Esophagus muscularis mucosa (tissue), 4 donors: ENCODE results near the gene PNMA6E. TPM values are rescaled to one million over a fixed set of nuclear protein-coding genes. Genes with fewer than 3 reads are reported as not detected.

Experiments used
- DNase-seq: peaks from one replicate; pipeline ENCODE4 v3.0.0-alpha.2; 2017; ENCODE audit errors: extremely low spot score
- H3K27ac ChIP-seq, 4 donors: fragments of 200-600 bp; sonication (generic); replicated peaks in 1 of 4; 1 replicate in 3 of 4; 2 replicates in 1 of 4; pipeline ENCODE4 v1.5.1; 2016 to 2019; ENCODE audit warnings: mild to moderate bottlenecking in 1 of 4
- H3K27me3 ChIP-seq, 4 donors: fragments of 200-600 bp; sonication (generic); one replicate each; pipeline versions ENCODE4 v1.5.1 to v1.6.0; 2016 to 2019
- H3K36me3 ChIP-seq, 4 donors: fragments of 200-600 bp; sonication (generic); one replicate each; pipeline ENCODE4 v1.5.1; 2016 to 2019
- H3K4me1 ChIP-seq, 4 donors: fragments of 200-600 bp; sonication (generic); one replicate each; pipeline ENCODE4 v1.5.1; 2016 to 2019
- H3K4me3 ChIP-seq, 4 donors: fragments of 200-600 bp; sonication (generic); 1 replicate in 2 of 4; 2 replicates in 2 of 4; pipeline ENCODE4 v1.5.1; 2016 to 2019; ENCODE audit warnings: mild to moderate bottlenecking in 4 of 4, moderate library complexity in 1 of 4
- H3K9me3 ChIP-seq, 4 donors: fragments of 200-600 bp; sonication (generic); 1 replicate in 3 of 4; 2 replicates in 1 of 4; pipeline ENCODE4 v1.5.1; 2016 to 2019
- EP300 ChIP-seq: sonication (generic); formaldehyde crosslinking; IDR thresholded peaks from one replicate; pipeline ENCODE4 v1.6.1; 2017; ENCODE audit warnings: antibody characterized with exemption
- POLR2A ChIP-seq: fragments of 450-650 bp; IDR thresholded peaks from one replicate; pipeline ENCODE4 v1.6.1; 2017; ENCODE audit warnings: antibody characterized with exemption, moderate library complexity, mild to moderate bottlenecking, low read depth
- POLR2AphosphoS5 ChIP-seq, 2 donors: sonication (generic); formaldehyde crosslinking; IDR thresholded peaks; one replicate each; pipeline ENCODE4 v1.6.1; 2017; ENCODE audit warnings: antibody characterized with exemption in 2 of 2
- WGBS: methylation state at CpG from one replicate; pipeline ENCODE4 v1.1.5; 2018; 5-methylcytosine and 5-hydroxymethylcytosine counted together
- intact Hi-C: fragments of 100-400 bp; cut with DNase I; formaldehyde crosslinking; loops from one replicate; pipeline ENCODE4 v1.15.1; 2023
- total RNA-seq, 4 donors: library from RNA; depleted of rRNA; stranded (reverse); fragments of >200 nt; gene quantifications; one replicate each; pipeline versions ENCODE4 v1.1.0 to v1.2.1, GENCODE V29; 2016
- TF ChIP-seq, protein P1 (sequence below), 3 experiments: fragments of 200-600 bp in 2 of 3; fragments of 450-650 bp in 1 of 3; sonication (generic) in 2 of 3; IDR thresholded peaks; one replicate each; pipeline ENCODE4 v1.5.1; 2017 to 2019; ENCODE audit warnings: antibody characterized with exemption in 3 of 3, mild to moderate bottlenecking in 2 of 3, moderate library complexity in 1 of 3

PNMA6E gene
- total RNA-seq, 4 donors from 2014 or later: not detected

DNA sequence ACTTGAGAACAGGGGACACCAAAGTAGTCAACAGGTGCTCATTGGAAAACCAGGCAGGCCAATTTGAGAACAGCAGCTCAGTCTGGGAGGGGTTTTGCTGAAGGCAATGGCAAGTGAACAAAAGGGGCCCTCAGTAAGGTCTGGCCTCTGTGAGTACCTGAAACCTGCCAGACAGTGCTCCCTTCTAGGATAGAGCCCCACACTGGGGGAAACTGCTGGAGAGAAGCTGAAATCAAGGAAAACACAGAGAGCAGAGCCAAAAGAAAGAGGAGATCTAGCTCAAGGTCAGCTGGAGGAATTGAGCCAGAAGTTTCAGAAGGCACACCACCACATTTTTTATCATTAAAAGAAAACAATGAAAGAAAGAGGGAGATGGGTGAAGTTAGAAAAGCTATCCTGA is 28.2 kb downstream of the PNMA6E start:
- H3K27me3 ChIP-seq: peaks cover 0 to 5% (median 0%) of the 10 kb centered on the region in 4 donors
- no peaks in the 10 kb centered on the region for H3K36me3 ChIP-seq
- H3K9me3 ChIP-seq: peaks cover 0 to 9% (median 0%) of the 10 kb centered on the region in 4 donors
- no peak overlapping the region for H3K27ac ChIP-seq
- no peak for DNase-seq
- no peak overlapping the region for H3K4me3 ChIP-seq
- no peaks in the 10 kb centered on the region for H3K4me1 ChIP-seq
- TF ChIP-seq POLR2AphosphoS5 (IDR thresholded peaks at IDR 0.05): no peak
- TF ChIP-seq, protein P1, sequence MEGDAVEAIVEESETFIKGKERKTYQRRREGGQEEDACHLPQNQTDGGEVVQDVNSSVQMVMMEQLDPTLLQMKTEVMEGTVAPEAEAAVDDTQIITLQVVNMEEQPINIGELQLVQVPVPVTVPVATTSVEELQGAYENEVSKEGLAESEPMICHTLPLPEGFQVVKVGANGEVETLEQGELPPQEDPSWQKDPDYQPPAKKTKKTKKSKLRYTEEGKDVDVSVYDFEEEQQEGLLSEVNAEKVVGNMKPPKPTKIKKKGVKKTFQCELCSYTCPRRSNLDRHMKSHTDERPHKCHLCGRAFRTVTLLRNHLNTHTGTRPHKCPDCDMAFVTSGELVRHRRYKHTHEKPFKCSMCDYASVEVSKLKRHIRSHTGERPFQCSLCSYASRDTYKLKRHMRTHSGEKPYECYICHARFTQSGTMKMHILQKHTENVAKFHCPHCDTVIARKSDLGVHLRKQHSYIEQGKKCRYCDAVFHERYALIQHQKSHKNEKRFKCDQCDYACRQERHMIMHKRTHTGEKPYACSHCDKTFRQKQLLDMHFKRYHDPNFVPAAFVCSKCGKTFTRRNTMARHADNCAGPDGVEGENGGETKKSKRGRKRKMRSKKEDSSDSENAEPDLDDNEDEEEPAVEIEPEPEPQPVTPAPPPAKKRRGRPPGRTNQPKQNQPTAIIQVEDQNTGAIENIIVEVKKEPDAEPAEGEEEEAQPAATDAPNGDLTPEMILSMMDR (IDR thresholded peaks at IDR 0.05): no peak
- TF ChIP-seq POLR2A: no peak
- TF ChIP-seq EP300: no peak
- intact Hi-C loops: no loop called here

DNA sequence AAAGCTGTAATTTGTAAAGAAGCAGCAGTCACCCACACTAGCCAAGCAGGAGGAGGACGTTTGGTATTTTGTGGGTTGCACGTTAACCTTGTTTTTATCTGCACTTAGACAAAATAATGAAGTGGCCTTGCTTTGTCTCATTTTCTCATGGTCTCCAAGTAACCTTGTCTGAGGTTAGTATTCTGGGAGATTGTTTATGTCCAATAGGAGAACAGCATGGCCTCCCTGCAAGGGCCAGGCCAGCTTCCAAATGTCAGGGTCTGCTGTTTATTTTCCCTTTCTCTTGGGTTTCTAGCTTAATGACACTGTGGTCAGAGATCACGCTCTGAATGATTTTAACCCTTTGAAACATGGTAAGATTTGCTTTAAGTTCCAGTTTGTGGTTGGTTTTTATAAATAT is 29.9 kb downstream of the PNMA6E start:
- Histone ChIP-seq H3K36me3 (no peaks in the 10 kb centered on the region), H3K27ac (no peak overlapping the region), H3K27me3 (peaks cover 0 to 5% (median 0%) of the 10 kb centered on the region in 4 donors), H3K9me3 (no peaks in the 10 kb centered on the region), H3K4me1 (no peaks in the 10 kb centered on the region), H3K4me3 (no peak overlapping the region)
- TF ChIP-seq POLR2AphosphoS5 (IDR thresholded peaks at IDR 0.05) (no peak), EP300 (no peak), POLR2A (no peak)
- TF ChIP-seq, protein P1 (IDR thresholded peaks at IDR 0.05): no peak
- DNase-seq: no peak
- WGBS: 38% methylated on average over 3 of the region's 3 CpGs
- intact Hi-C loops: no loop called here

DNA sequence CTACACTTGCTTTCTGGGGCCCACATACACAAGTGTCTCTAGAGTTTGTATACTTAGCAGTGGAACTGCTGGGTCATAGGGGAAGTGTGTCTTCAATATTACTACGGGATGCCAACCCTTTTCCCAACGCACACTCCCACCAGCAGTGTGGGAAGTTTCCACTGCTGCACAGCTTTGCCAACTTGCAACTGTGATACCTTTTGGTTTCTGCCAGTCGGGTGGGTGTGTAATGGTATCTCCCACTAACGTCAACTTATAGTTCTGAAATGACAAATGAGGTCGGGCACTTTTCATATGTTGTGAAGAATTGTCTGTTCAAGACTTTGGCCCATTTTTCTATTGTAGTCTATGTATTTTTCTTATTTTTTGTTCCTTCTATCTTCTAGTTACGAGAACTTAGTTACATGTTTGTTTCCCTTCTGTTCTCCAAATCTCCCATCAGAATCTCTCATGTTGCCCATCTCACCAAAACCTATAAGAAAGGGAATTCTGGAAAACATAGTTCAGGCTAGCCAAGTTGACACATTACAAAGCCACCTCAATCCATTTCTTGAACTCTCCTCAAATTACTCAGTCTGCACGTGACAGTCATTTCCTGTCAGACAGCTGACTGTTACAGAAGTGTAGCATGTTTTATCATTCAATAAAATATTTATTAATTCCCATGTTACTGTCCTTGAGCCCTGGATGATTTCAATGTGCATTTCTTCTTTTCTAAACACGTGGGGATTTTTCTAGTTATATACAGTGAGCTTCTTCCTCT is 30.7 kb downstream of the PNMA6E start:
- Histone ChIP-seq H3K36me3 (no peaks in the 10 kb centered on the region), H3K27me3 (peaks cover 0 to 4% (median 0%) of the 10 kb centered on the region in 4 donors), H3K4me1 (no peaks in the 10 kb centered on the region), H3K9me3 (no peaks in the 10 kb centered on the region), H3K27ac (no peak overlapping the region), H3K4me3 (no peak overlapping the region)
- DNase-seq: no peak
- TF ChIP-seq, protein P1 (IDR thresholded peaks at IDR 0.05): no peak
- TF ChIP-seq POLR2A: no peak
- WGBS: 70% methylated on average over 8 of the region's 8 CpGs
- intact Hi-C loops: no loop called here

DNA sequence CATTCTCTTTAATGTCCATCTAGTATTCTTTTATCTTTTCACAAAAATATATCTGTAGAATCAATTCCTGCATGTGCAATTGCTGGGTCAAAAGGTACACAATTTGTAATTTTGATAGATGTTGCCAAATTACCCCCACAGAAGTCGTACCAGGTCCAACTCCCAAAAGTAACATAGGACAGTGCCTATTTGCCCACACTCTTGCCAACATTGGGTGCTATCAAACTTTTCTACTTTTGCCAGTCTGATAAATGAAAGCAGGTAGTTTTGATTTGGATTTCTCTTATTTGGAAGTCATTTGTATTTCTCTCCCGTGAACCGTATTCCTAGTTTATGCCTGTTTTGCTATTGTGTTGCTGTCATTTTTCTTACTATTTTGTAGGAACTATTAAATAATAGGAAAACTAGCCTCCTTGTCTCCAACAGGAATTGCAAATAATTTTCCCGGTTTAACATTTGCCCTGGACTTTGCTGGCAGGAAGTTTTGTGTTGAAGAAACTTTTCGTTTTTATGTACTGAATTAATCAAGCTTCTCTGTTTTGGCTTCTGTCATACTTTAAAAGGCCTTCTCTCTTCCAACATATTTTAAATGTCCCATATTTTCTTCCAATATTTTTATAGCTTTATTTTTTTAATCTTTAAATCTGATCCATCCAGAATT is 34.1 kb downstream of the PNMA6E start:
- H3K4me3 ChIP-seq: no peak overlapping the region
- no peaks in the 10 kb centered on the region for H3K27me3 ChIP-seq
- DNase-seq: no peak
- WGBS: 76% methylated on average over 5 of the region's 5 CpGs
- no peak overlapping the region for H3K27ac ChIP-seq
- intact Hi-C loops: no loop called here
- no peaks in the 10 kb centered on the region for H3K9me3 ChIP-seq
- no peaks in the 10 kb centered on the region for H3K4me1 ChIP-seq
- no peaks in the 10 kb centered on the region for H3K36me3 ChIP-seq
- TF ChIP-seq, protein P1 (IDR thresholded peaks at IDR 0.05): no peak
- no peak for TF ChIP-seq POLR2A
- no peak for TF ChIP-seq EP300
- TF ChIP-seq POLR2AphosphoS5 (IDR thresholded peaks at IDR 0.05): no peak
